ENCODE measurements around the gene CXCR4. TPM values are rescaled to one million over a fixed set of nuclear protein-coding genes. Genes with fewer than 3 reads are reported as not detected.

Gene CXCR4
- polyA plus RNA-seq, 1 of the 3 experiments (the other 2 are of a cell fraction), result 0.48 TPM

- Histone ChIP-seq H3K27ac (ENCODE audit: low read depth in 2 of 2, low read length in 1 of 2) (peak overlapping the region in 1 of 2 experiments; percentile 51; a peak in 1 of 4 replicates), H3K4me3 (ENCODE audit: low read depth in 2 of 2, low read length in 1 of 2) (no peak overlapping the region), H3K9me2 (no peaks in the 10 kb centered on the region), H2AFZ (ENCODE audit: low read depth) (no peak overlapping the region), H3K9ac (no peak overlapping the region), H3K36me3 (replicated peaks in 1 of 2; ENCODE audit: control insufficient read depth in 1 of 2, insufficient read depth in 2 of 2, low read length in 1 of 2) (no peaks in the 10 kb centered on the region), H3K27me3 (ENCODE audit: insufficient read depth) (peaks cover 31% of the 10 kb centered on the region), H3K4me2 (no peak overlapping the region), H3F3A (replicated peaks; ENCODE audit: insufficient read depth) (no peaks in the 10 kb centered on the region), H3K9me3 (no peaks in the 10 kb centered on the region), H4K20me1 (ENCODE audit: insufficient read depth) (no peaks in the 10 kb centered on the region), H3K4me1 (ENCODE audit: control insufficient read depth in 1 of 2, insufficient read depth in 2 of 2, low read depth in 1 of 2, low read length in 1 of 2) (peaks cover 0 to 25% of the 10 kb centered on the region in 2 experiments; a peak in 2 of 4 replicates), H3K79me2 (ENCODE audit: insufficient read depth) (no peaks in the 10 kb centered on the region)
- TF ChIP-seq IRF3 (IDR thresholded peaks at IDR 0.05; ENCODE audit: low read depth, low read length) (no peak), MXI1 (IDR thresholded peaks at IDR 0.05; ENCODE audit: low read depth, low read length) (peak; percentile 48; the same call in 1 of the 2 replicates), GATA2 (CRISPR knock-in tag; IDR thresholded peaks at IDR 0.05) (peak; percentile 45)
- ChIA-PET POLR2A (no interaction called here), CTCF (interaction anchor here (0.9 to 1.5 kb wide), 3 partner anchors 16 to 199 kb away, joined by 3 to 5 read pairs (median 3); no protein-coding TSS in a partner anchor)
- DNase-seq, result peak; percentile 28
- 22% methylated on average over 6 of the region's 6 CpGs for WGBS (ENCODE audit: low lambda C conversion rate)
Observed at GRCh38 chr2:136113209-136113971, 4.6 kb downstream of the CXCR4 start.

- no peak overlapping the region for H3K4me3 ChIP-seq (ENCODE audit: low read depth in 2 of 2, low read length in 1 of 2)
- H4K20me1 ChIP-seq (ENCODE audit: insufficient read depth), result no peaks in the 10 kb centered on the region
- POLR2A ChIA-PET, result no interaction called here
- H3K27me3 ChIP-seq (ENCODE audit: insufficient read depth), result peaks cover 31% of the 10 kb centered on the region
- no peaks in the 10 kb centered on the region for H3K36me3 ChIP-seq (replicated peaks in 1 of 2; ENCODE audit: control insufficient read depth in 1 of 2, insufficient read depth in 2 of 2, low read length in 1 of 2)
- 9% methylated on average over 5 of the region's 5 CpGs for WGBS (ENCODE audit: low lambda C conversion rate)
- no peaks in the 10 kb centered on the region for H3F3A ChIP-seq (replicated peaks; ENCODE audit: insufficient read depth)
- H3K9me2 ChIP-seq, result no peaks in the 10 kb centered on the region
- DNase-seq, result peak; percentile 61
- no peaks in the 10 kb centered on the region for H3K9me3 ChIP-seq
- no peaks in the 10 kb centered on the region for H3K79me2 ChIP-seq (ENCODE audit: insufficient read depth)
- H3K9ac ChIP-seq, result no peak overlapping the region
- H3K4me2 ChIP-seq, result no peak overlapping the region
- H3K27ac ChIP-seq (ENCODE audit: low read depth in 2 of 2, low read length in 1 of 2), result peak overlapping the region in 1 of 2 experiments; percentile 53; a peak in 1 of 4 replicates
- H3K4me1 ChIP-seq (ENCODE audit: control insufficient read depth in 1 of 2, insufficient read depth in 2 of 2, low read depth in 1 of 2, low read length in 1 of 2), result peaks cover 0 to 23% of the 10 kb centered on the region in 2 experiments; a peak in 2 of 4 replicates
- CTCF ChIA-PET, result interaction anchor here (0.9 to 1.8 kb wide), 3 partner anchors 22 to 198 kb away, joined by 3 to 5 read pairs (median 5); no protein-coding TSS in a partner anchor
- peak; percentile 67; the same call in 1 of the 2 replicates for TF ChIP-seq TEAD4 (IDR thresholded peaks at IDR 0.05; ENCODE audit: borderline replicate concordance, insufficient read depth)
- peak; percentile 92 for TF ChIP-seq GATA2 (CRISPR knock-in tag; IDR thresholded peaks at IDR 0.05)
- TF ChIP-seq MXI1 (IDR thresholded peaks at IDR 0.05; ENCODE audit: low read depth, low read length), result no peak
- TF ChIP-seq CHD2 (IDR thresholded peaks at IDR 0.05; ENCODE audit: low read length, partially characterized antibody), result peak; percentile 65
- TF ChIP-seq TCF12 (IDR thresholded peaks at IDR 0.05), result no peak; the same call in none of the 2 replicates
- peak; percentile 95 for TF ChIP-seq RCOR1 (IDR thresholded peaks at IDR 0.05; ENCODE audit: low read length)
- TF ChIP-seq FOXJ3 (CRISPR knock-in tag; IDR thresholded peaks at IDR 0.05), result 0 out of 2 replicates have a peak, but pooled peaks have one; percentile 23
- peak in 1 of 2 experiments; percentile 92; a peak in 2 of 4 replicates for TF ChIP-seq EP300 (IDR thresholded peaks at IDR 0.05; ENCODE audit: borderline replicate concordance in 1 of 2, low read depth in 1 of 2, low read length in 1 of 2)
- peak; percentile 9; the same call in 1 of the 2 replicates for TF ChIP-seq NFIC (IDR thresholded peaks at IDR 0.05; ENCODE audit: borderline replicate concordance)
- no peak overlapping the region for H2AFZ ChIP-seq (ENCODE audit: low read depth)
Observed at GRCh38 chr2:136112317-136113208, 5.4 kb downstream of the CXCR4 start.

Measured in SK-N-SH (cell line).